Measurements from ENCODE around the gene TMEM203.

The TMEM203 gene

GRCh38 chr9:137235424-137236237, 30.2 kb upstream of the TMEM203 start:
- Mint-ChIP-seq H3K36me3 (ENCODE audit: low read depth) (no peaks in the 10 kb centered on the region), H3K4me1 (ENCODE audit: low read depth) (peaks cover 2% of the 10 kb centered on the region), H3K9me3 (no peaks in the 10 kb centered on the region), H3K27ac (no peak overlapping the region), H3K4me3 (no peak overlapping the region), H3K27me3 (ENCODE audit: low read depth) (no peaks in the 10 kb centered on the region)

- H3K4me3 Mint-ChIP-seq = no peak overlapping the region
- no peaks in the 10 kb centered on the region for H3K27me3 Mint-ChIP-seq (ENCODE audit: low read depth)
- H3K36me3 Mint-ChIP-seq (ENCODE audit: low read depth) = no peaks in the 10 kb centered on the region
- no peaks in the 10 kb centered on the region for H3K9me3 Mint-ChIP-seq
- peaks cover 2% of the 10 kb centered on the region for H3K4me1 Mint-ChIP-seq (ENCODE audit: low read depth)
- no peak overlapping the region for H3K27ac Mint-ChIP-seq
These were observed 29.4 kb upstream of the TMEM203 start for GRCh38 chr9:137234758-137235423.

- no peaks in the 10 kb centered on the region for H3K27me3 Mint-ChIP-seq (ENCODE audit: low read depth)
- H3K36me3 Mint-ChIP-seq (ENCODE audit: low read depth) = no peaks in the 10 kb centered on the region
- no peak overlapping the region for H3K27ac Mint-ChIP-seq
- H3K4me1 Mint-ChIP-seq (ENCODE audit: low read depth) = peaks cover 2% of the 10 kb centered on the region
- no peak overlapping the region for H3K4me3 Mint-ChIP-seq
- H3K9me3 Mint-ChIP-seq = no peaks in the 10 kb centered on the region
These were observed 28.7 kb upstream of the TMEM203 start for GRCh38 chr9:137234055-137234697.

- H3K27me3 Mint-ChIP-seq (ENCODE audit: low read depth) = no peaks in the 10 kb centered on the region
- H3K27ac Mint-ChIP-seq = no peak overlapping the region
- H3K4me3 Mint-ChIP-seq = no peak overlapping the region
- no peaks in the 10 kb centered on the region for H3K9me3 Mint-ChIP-seq
- H3K36me3 Mint-ChIP-seq (ENCODE audit: low read depth) = no peaks in the 10 kb centered on the region
- no peaks in the 10 kb centered on the region for H3K4me1 Mint-ChIP-seq (ENCODE audit: low read depth)
These were observed 27.9 kb upstream of the TMEM203 start for GRCh38 chr9:137233143-137233980.

GRCh38 chr9:137232510-137232909, 27.1 kb upstream of the TMEM203 start:
- no peaks in the 10 kb centered on the region for H3K36me3 Mint-ChIP-seq (ENCODE audit: low read depth)
- no peak overlapping the region for H3K4me3 Mint-ChIP-seq
- peaks cover 2% of the 10 kb centered on the region for H3K4me1 Mint-ChIP-seq (ENCODE audit: low read depth)
- no peak overlapping the region for H3K27ac Mint-ChIP-seq
- H3K9me3 Mint-ChIP-seq = no peaks in the 10 kb centered on the region
- H3K27me3 Mint-ChIP-seq (ENCODE audit: low read depth) = no peaks in the 10 kb centered on the region

- Mint-ChIP-seq H3K36me3 (ENCODE audit: low read depth) (no peaks in the 10 kb centered on the region), H3K27ac (no peak overlapping the region), H3K4me3 (no peak overlapping the region), H3K4me1 (ENCODE audit: low read depth) (peaks cover 3% of the 10 kb centered on the region), H3K9me3 (no peaks in the 10 kb centered on the region), H3K27me3 (ENCODE audit: low read depth) (no peaks in the 10 kb centered on the region)
These were observed 26.7 kb upstream of the TMEM203 start for GRCh38 chr9:137232101-137232500.

GRCh38 chr9:137231372-137232039, 26.1 kb upstream of the TMEM203 start:
- Mint-ChIP-seq H3K27me3 (ENCODE audit: low read depth) (no peaks in the 10 kb centered on the region), H3K36me3 (ENCODE audit: low read depth) (no peaks in the 10 kb centered on the region), H3K4me3 (no peak overlapping the region), H3K9me3 (no peaks in the 10 kb centered on the region), H3K4me1 (ENCODE audit: low read depth) (peaks cover 3% of the 10 kb centered on the region), H3K27ac (no peak overlapping the region)

GRCh38 chr9:137230705-137231371, 25.4 kb upstream of the TMEM203 start, which contains the start of gene SLC34A3:
Gene SLC34A3 (plus strand): TSS chr9:137230901. CDS start chr9:137231703, 802 bp downstream.
- no peak within 1 kb of the TSS for H3K4me3 Mint-ChIP-seq
- no peaks in the 10 kb centered on the region for H3K27me3 Mint-ChIP-seq (ENCODE audit: low read depth)
- H3K4me1 Mint-ChIP-seq (ENCODE audit: low read depth) = peaks cover 3% of the 10 kb centered on the region
- H3K36me3 Mint-ChIP-seq (ENCODE audit: low read depth) = no peaks in the 10 kb centered on the region
- no peaks in the 10 kb centered on the region for H3K9me3 Mint-ChIP-seq
- no peak within 1 kb of the TSS for H3K27ac Mint-ChIP-seq

GRCh38 chr9:137229903-137230704, 24.7 kb upstream of the TMEM203 start:
- H3K36me3 Mint-ChIP-seq (ENCODE audit: low read depth) = no peaks in the 10 kb centered on the region
- no peaks in the 10 kb centered on the region for H3K27me3 Mint-ChIP-seq (ENCODE audit: low read depth)
- H3K4me1 Mint-ChIP-seq (ENCODE audit: low read depth) = peaks cover 3% of the 10 kb centered on the region
- H3K27ac Mint-ChIP-seq = no peak overlapping the region
- no peaks in the 10 kb centered on the region for H3K9me3 Mint-ChIP-seq
- no peak overlapping the region for H3K4me3 Mint-ChIP-seq

- H3K27ac Mint-ChIP-seq = no peak overlapping the region
- H3K27me3 Mint-ChIP-seq (ENCODE audit: low read depth) = no peaks in the 10 kb centered on the region
- no peak overlapping the region for H3K4me3 Mint-ChIP-seq
- H3K9me3 Mint-ChIP-seq = no peaks in the 10 kb centered on the region
- H3K36me3 Mint-ChIP-seq (ENCODE audit: low read depth) = no peaks in the 10 kb centered on the region
- H3K4me1 Mint-ChIP-seq (ENCODE audit: low read depth) = peaks cover 3% of the 10 kb centered on the region
These were observed 23.8 kb upstream of the TMEM203 start for GRCh38 chr9:137228968-137229896.

- Mint-ChIP-seq H3K4me1 (ENCODE audit: low read depth) (peaks cover 3% of the 10 kb centered on the region), H3K4me3 (no peak overlapping the region), H3K9me3 (no peaks in the 10 kb centered on the region), H3K36me3 (ENCODE audit: low read depth) (no peaks in the 10 kb centered on the region), H3K27ac (no peak overlapping the region), H3K27me3 (ENCODE audit: low read depth) (no peaks in the 10 kb centered on the region)
These were observed 23.1 kb upstream of the TMEM203 start for GRCh38 chr9:137228506-137228967.
